Pons (tissue), 1 donor: Measurements from ENCODE around the gene FHL1.
"Not testable (repeated sequence)": the region's sequence is repeated elsewhere in the genome, so short reads cannot be mapped to it uniquely, and the experiment has no call there.

Source experiments
- DNase-seq: peaks from one replicate; pipeline ENCODE4 v3.0.0-alpha.2; 2016; ENCODE audit warnings: low spot score

The FHL1 gene

GRCh38 chrX:136209016-136209738, 61.8 kb downstream of the FHL1 start:
- no peak for DNase-seq

- no peak for DNase-seq
Observed at GRCh38 chrX:136209751-136210150, 62.4 kb downstream of the FHL1 start.

GRCh38 chrX:136210243-136210642, 62.9 kb downstream of the FHL1 start:
- no peak for DNase-seq

GRCh38 chrX:136210806-136211205, 63.5 kb downstream of the FHL1 start:
- no peak for DNase-seq

- no peak for DNase-seq
Observed at GRCh38 chrX:136211766-136212556, 64.6 kb downstream of the FHL1 start.

GRCh38 chrX:136212557-136213111, 65.3 kb downstream of the FHL1 start:
- DNase-seq, result no peak

GRCh38 chrX:136214551-136214950, 67.2 kb downstream of the FHL1 start:
- no peak for DNase-seq

GRCh38 chrX:136215559-136215958, 68.2 kb downstream of the FHL1 start:
- no peak for DNase-seq

GRCh38 chrX:136219893-136220292, 72.6 kb downstream of the FHL1 start:
- no peak for DNase-seq

- DNase-seq, result no peak
Observed at GRCh38 chrX:136220540-136220939, 73.2 kb downstream of the FHL1 start.

- DNase-seq, result no peak
Observed at GRCh38 chrX:136220951-136221350, 73.6 kb downstream of the FHL1 start.

- no peak for DNase-seq
Observed at GRCh38 chrX:136221851-136222513, 74.6 kb downstream of the FHL1 start.

GRCh38 chrX:136227074-136227473, 79.7 kb downstream of the FHL1 start:
- no peak for DNase-seq

- DNase-seq, result no peak
Observed at GRCh38 chrX:136227948-136228838, 80.9 kb downstream of the FHL1 start.

GRCh38 chrX:136228839-136229207, 81.5 kb downstream of the FHL1 start:
- DNase-seq, result no peak

- no peak for DNase-seq
Observed at GRCh38 chrX:136237074-136237473, 89.7 kb downstream of the FHL1 start.

- DNase-seq, result not testable (repeated sequence)
Observed at GRCh38 chrX:136237849-136238248, 90.5 kb downstream of the FHL1 start.

GRCh38 chrX:136246201-136246600, 98.9 kb downstream of the FHL1 start:
- DNase-seq, result no peak

- DNase-seq, result no peak
Observed at GRCh38 chrX:136250191-136251040, 103.1 kb downstream of the FHL1 start.
